ENCODE data around the gene INPP5F.
"Not testable (repeated sequence)": the region's sequence is repeated elsewhere in the genome, so short reads cannot be mapped to it uniquely, and the experiment has no call there.

INPP5F gene

DNA sequence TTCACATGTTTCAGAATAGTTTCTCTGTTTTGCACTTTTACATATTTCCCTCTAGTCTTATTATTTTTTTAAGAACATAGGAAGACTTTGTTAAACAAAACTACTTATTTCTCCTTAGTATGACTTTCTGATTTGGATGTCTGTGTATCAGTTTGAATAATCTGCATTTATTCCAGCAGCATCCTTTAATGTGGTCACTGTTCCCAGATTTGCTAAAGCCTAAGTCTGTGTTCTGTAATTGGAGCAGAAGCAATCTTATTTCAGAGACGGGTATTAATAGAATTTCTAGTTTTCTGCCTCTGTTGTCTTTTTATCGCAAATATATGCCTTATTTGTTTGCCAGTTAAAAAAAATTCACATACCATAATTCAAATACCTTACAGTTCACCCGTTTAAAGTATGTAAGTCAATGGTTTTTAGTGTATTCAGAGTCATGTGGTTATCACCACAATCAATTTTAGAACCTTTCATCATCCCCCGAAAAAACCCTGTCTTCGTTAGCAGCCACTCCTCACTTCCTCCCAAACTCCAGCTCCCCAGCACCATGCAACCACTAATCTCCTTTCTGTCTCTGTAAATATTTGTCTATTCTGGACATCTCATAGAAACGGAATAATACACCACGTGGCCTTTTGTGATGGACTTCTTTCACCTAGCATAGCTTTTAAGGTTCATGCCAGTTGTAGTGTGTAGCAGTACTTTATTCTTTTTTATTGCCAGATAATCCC, 58.7 kb downstream of the INPP5F start:
- no peak overlapping the region for H3K4me3 ChIP-seq (replicated peaks; ENCODE audit: low read depth, low read length)
- no peak for DNase-seq (ENCODE audit: low read depth)

DNA sequence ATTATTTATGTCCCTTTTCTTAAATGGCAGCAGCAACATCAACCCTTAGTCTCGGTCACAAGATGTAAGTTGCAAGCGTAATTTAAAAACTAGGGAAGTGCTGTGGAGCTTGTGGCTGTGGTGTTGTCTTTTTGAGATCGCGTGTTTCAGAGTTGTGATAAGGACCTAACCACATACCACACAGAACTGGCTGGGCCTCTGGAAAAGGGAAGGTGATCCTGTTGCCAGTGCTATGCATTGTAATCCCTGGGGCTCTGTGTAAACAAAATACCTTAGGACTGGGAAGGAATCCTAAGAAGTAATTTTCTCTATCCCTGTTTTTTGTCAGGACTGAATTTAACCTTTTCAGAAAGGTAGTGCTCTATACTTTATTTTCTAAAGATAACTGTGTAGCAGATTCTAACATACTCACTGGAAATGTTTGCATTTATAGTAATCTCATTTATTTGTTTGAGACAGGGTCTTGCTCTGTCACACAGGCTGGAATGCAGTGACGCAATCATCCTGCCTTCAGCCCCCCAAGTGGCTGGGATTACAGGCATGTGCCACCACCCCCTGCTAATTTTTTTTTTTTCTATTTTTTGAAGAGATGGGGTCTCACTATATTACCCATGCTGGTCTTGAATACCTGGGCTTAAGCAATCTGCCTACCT, 60.4 kb downstream of the INPP5F start:
- peak; percentile 83 for DNase-seq (ENCODE audit: low read depth)
- TF ChIP-seq, protein P1, sequence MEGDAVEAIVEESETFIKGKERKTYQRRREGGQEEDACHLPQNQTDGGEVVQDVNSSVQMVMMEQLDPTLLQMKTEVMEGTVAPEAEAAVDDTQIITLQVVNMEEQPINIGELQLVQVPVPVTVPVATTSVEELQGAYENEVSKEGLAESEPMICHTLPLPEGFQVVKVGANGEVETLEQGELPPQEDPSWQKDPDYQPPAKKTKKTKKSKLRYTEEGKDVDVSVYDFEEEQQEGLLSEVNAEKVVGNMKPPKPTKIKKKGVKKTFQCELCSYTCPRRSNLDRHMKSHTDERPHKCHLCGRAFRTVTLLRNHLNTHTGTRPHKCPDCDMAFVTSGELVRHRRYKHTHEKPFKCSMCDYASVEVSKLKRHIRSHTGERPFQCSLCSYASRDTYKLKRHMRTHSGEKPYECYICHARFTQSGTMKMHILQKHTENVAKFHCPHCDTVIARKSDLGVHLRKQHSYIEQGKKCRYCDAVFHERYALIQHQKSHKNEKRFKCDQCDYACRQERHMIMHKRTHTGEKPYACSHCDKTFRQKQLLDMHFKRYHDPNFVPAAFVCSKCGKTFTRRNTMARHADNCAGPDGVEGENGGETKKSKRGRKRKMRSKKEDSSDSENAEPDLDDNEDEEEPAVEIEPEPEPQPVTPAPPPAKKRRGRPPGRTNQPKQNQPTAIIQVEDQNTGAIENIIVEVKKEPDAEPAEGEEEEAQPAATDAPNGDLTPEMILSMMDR (IDR thresholded peaks at IDR 0.05; ENCODE audit: low read length, missing control alignments): no peak
- H3K4me3 ChIP-seq (replicated peaks; ENCODE audit: low read depth, low read length): no peak overlapping the region

More for the DNA sequence above, 58.7 kb downstream of the INPP5F start:
- TF ChIP-seq, protein P1 (IDR thresholded peaks at IDR 0.05; ENCODE audit: low read length, missing control alignments): no peak

DNA sequence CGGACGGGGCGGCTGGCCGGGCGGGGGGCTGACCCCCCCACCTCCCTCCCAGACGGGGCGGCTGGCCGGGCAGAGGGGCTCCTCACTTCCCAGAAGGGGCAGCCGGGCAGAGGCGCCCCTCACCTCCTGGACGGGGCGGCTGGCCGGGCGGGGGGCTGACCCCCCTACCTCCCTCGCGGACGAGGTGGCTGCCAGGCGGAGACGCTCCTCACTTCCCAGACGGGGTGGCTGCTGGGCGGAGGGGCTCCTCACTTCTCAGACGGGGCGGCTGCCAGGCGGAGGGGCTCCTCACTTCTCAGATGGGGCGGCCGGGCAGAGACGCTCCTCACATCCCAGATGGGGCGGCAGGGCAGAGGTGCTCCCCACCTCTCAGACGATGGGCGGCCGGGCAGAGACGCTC, 69.3 kb downstream of the INPP5F start:
- DNase-seq (ENCODE audit: low read depth); H3K4me3 ChIP-seq (replicated peaks; ENCODE audit: low read depth, low read length): not testable (repeated sequence)

DNA sequence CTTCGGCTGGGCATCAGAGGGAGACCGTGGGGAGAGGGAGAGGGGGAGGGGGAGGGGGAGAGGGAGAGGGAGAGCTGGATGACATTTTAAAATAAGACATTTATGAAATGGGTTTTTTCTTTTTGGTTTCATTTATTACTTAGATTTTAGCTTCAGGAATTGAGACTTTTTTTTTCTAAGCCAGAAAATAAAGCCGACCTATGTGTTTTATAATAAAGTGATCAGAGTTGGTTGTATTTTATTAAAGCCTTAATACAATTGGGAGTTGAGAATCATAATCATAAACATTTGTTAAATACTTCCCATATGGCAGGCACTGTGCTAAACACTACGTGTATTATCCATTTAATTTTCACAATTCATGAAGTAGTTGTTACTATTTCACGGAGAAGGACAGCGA, 70.2 kb downstream of the INPP5F start:
- TF ChIP-seq, protein P1 (IDR thresholded peaks at IDR 0.05; ENCODE audit: low read length, missing control alignments): no peak
- DNase-seq (ENCODE audit: low read depth): no peak
- no peak overlapping the region for H3K4me3 ChIP-seq (replicated peaks; ENCODE audit: low read depth, low read length)

DNA sequence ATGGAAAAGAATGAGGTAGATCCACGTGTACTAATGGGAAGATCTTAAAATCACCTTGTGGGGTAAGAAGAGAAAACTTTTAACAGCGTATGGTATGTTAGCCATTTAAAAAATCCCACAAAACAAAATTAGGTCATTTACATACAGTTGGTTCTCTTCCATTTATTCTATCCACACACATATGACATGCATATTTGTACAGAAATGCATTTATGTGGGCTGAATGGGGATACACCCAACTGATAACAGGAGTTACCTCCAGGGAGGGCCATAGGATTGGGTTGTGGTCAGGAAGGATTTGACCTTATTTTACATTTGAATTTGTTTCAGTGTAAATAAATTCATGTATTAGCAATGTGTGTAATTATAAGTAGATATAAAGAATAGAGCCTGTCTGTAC, 75.3 kb downstream of the INPP5F start:
- TF ChIP-seq, protein P1 (IDR thresholded peaks at IDR 0.05; ENCODE audit: low read length, missing control alignments): no peak

DNA sequence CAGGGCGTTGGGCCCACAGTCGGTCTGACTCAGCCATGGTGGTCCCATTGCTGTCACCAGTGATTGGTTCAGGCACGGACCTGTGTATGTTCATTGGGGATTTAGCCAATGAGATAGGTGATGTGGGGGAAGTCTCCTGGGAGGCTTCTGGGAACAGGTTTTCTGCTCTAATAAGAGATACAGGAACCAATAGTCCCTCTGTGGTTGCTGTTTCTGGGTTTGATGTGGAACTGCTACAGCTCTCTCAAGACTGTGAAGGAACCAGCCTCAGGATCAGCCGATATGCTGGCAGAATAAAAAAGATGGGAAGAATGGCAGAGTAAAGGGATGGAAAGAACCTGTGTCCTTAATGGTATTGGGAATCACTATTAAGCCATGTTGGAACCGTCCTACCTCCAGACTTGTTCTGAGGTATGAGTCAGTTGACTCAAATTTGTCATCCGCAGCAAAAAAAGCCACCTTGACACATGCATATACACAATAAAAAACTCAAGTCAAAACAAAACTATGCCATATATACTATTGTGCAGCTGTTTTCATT, 76.2 kb downstream of the INPP5F start:
- DNase-seq (ENCODE audit: low read depth): no peak
- H3K4me3 ChIP-seq (replicated peaks; ENCODE audit: low read depth, low read length): no peak overlapping the region
- TF ChIP-seq, protein P1 (IDR thresholded peaks at IDR 0.05; ENCODE audit: low read length, missing control alignments): no peak

More for the DNA sequence above, 75.3 kb downstream of the INPP5F start:
- DNase-seq (ENCODE audit: low read depth): no peak
- H3K4me3 ChIP-seq (replicated peaks; ENCODE audit: low read depth, low read length): no peak overlapping the region

DNA sequence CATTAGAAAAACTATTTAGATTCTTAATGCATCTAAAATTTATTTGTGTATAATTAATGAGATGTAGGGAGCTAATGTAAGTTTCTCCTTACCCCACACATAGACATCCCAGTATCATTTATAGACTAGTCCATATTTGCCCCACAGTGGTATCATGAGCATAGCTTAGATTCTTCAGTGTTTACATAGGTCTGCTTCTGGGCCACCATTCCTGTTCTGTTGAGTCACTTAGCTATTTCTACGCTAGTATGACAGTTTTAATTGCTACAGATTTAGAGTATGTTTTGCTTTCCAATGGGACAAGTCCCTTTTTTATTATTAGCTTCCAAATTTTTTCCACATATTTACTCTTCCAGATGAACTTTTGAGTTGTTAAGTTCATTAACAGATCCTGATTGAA, 77.4 kb downstream of the INPP5F start:
- H3K4me3 ChIP-seq (replicated peaks; ENCODE audit: low read depth, low read length): no peak overlapping the region
- TF ChIP-seq, protein P1 (IDR thresholded peaks at IDR 0.05; ENCODE audit: low read length, missing control alignments): no peak
- peak; percentile 51 for DNase-seq (ENCODE audit: low read depth)

Data from fibroblast of pulmonary artery (primary cell).